ENCODE data around the gene CD274.

DNA sequence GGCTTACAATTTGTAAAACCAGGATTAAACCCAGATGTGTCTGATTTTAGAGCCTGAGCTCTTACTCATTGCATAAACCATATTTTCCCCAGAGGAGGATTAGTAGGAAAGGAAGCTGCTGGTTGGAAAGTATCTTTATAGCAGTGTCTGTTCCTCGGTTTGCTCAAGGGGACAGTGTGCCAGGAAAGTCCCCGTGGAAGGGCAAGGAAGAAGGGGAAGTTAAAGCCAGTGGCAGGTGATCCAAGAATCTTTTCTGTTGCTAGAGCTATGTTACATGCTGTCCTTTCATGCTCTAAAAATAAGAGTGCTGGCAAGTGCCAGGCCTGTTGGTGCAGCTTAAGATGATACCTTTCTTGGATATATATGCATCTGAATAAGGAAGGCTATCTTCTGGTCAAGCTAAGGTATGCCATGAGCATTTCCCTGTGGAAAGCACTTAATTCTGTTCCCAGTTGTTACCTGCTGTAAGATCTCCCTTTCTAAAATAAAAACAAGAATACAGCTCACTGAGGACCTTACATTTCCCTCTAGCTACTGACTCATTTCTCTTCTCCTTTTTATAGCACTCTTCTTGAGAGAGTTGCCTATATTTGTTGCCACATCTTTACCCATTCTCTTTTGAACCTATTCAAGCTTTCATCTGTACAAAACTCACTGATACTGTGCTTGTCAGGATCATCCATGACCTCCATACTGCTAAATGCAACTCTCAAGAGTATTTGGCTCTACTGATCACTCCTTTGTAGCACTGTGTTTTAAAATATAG lies 68.0 kb downstream of the CD274 start:
- TF ChIP-seq, protein P1, sequence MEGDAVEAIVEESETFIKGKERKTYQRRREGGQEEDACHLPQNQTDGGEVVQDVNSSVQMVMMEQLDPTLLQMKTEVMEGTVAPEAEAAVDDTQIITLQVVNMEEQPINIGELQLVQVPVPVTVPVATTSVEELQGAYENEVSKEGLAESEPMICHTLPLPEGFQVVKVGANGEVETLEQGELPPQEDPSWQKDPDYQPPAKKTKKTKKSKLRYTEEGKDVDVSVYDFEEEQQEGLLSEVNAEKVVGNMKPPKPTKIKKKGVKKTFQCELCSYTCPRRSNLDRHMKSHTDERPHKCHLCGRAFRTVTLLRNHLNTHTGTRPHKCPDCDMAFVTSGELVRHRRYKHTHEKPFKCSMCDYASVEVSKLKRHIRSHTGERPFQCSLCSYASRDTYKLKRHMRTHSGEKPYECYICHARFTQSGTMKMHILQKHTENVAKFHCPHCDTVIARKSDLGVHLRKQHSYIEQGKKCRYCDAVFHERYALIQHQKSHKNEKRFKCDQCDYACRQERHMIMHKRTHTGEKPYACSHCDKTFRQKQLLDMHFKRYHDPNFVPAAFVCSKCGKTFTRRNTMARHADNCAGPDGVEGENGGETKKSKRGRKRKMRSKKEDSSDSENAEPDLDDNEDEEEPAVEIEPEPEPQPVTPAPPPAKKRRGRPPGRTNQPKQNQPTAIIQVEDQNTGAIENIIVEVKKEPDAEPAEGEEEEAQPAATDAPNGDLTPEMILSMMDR (IDR thresholded peaks at IDR 0.05; ENCODE audit: borderline replicate concordance, extremely low read depth, low read length, poor library complexity, severe bottlenecking), result no peak
- TF ChIP-seq EZH2 (IDR thresholded peaks at IDR 0.05; ENCODE audit: borderline replicate concordance, low read depth, low read length, severe bottlenecking), result no peak

Measured in DND-41 (cell line).